Fibroblast of skin of scalp (primary cell): Measurements from ENCODE around the gene XKR7. TPM values are rescaled to one million over a fixed set of nuclear protein-coding genes. Genes with fewer than 3 reads are reported as not detected.
"Not testable (repeated sequence)": the region's sequence is repeated elsewhere in the genome, so short reads cannot be mapped to it uniquely, and the experiment has no call there.

Experiments used
- DNase-seq: peaks from one replicate; pipeline ENCODE4 v3.0.0-alpha.2; 2013
- polyA plus RNA-seq, 2 experiments: library from polyadenylated mRNA; unstranded; fragments of 120-200 nt; gene quantifications; one replicate each; pipeline ENCODE4 v1.2.1, GENCODE V29; 2013; ENCODE audit not compliant: insufficient read length in 2 of 2

Gene XKR7
- not detected for polyA plus RNA-seq (2013, experiment 1 of 2; ENCODE audit: insufficient read length)
- polyA plus RNA-seq (2013, experiment 2 of 2; ENCODE audit: insufficient read length): 0.05 TPM

- no peak for DNase-seq
Observed at GRCh38 chr20:31967830-31968249, at the start of gene XKR7. Gene XKR7 (plus strand): TSS chr20:31968151. CDS start chr20:31968176, 25 bp downstream.

- DNase-seq: no peak
Observed at GRCh38 chr20:31918466-31919105, 49.4 kb upstream of the XKR7 start.

- DNase-seq: no peak
Observed at GRCh38 chr20:31919410-31920155, 48.4 kb upstream of the XKR7 start.

GRCh38 chr20:31920275-31920855, 47.6 kb upstream of the XKR7 start:
- no peak for DNase-seq

GRCh38 chr20:31921480-31921879, 46.5 kb upstream of the XKR7 start:
- not testable (repeated sequence) for DNase-seq

GRCh38 chr20:31922181-31922580, 45.8 kb upstream of the XKR7 start:
- no peak for DNase-seq

- DNase-seq: no peak
Observed at GRCh38 chr20:31922588-31922987, 45.4 kb upstream of the XKR7 start.

GRCh38 chr20:31923388-31924331, 44.3 kb upstream of the XKR7 start:
- DNase-seq: no peak

GRCh38 chr20:31924561-31924960, 43.4 kb upstream of the XKR7 start:
- DNase-seq: no peak

GRCh38 chr20:31925631-31926030, 42.3 kb upstream of the XKR7 start:
- DNase-seq: no peak

GRCh38 chr20:31926493-31926892, 41.5 kb upstream of the XKR7 start:
- DNase-seq: no peak

- no peak for DNase-seq
Observed at GRCh38 chr20:31927627-31928159, 40.3 kb upstream of the XKR7 start.

GRCh38 chr20:31929631-31930030, 38.3 kb upstream of the XKR7 start:
- DNase-seq: not testable (repeated sequence)

- DNase-seq: no peak
Observed at GRCh38 chr20:31930779-31931178, 37.2 kb upstream of the XKR7 start.

- no peak for DNase-seq
Observed at GRCh38 chr20:31933698-31934097, 34.3 kb upstream of the XKR7 start.

- DNase-seq: no peak
Observed at GRCh38 chr20:31934491-31934890, 33.5 kb upstream of the XKR7 start.

GRCh38 chr20:31934968-31935764, 32.8 kb upstream of the XKR7 start:
- no peak for DNase-seq

GRCh38 chr20:31936420-31936819, 31.5 kb upstream of the XKR7 start:
- DNase-seq: no peak

- no peak for DNase-seq
Observed at GRCh38 chr20:31937820-31938219, 30.1 kb upstream of the XKR7 start.

- no peak for DNase-seq
Observed at GRCh38 chr20:31939661-31940060, 28.3 kb upstream of the XKR7 start.

GRCh38 chr20:31943052-31943471, 24.9 kb upstream of the XKR7 start:
- no peak for DNase-seq
